ENCODE measurements around the gene FBXO21.

FBXO21 gene

GRCh38 chr12:117124421-117125271 lies 65.6 kb downstream of the FBXO21 start:
- no peak overlapping the region for H3K27ac ChIP-seq
- TF ChIP-seq CTCF (IDR thresholded peaks at IDR 0.05), result no peak
- no peak for TF ChIP-seq ZFX (IDR thresholded peaks at IDR 0.05; ENCODE audit: borderline replicate concordance)

- TF ChIP-seq CTCF (IDR thresholded peaks at IDR 0.05) (no peak), ZFX (IDR thresholded peaks at IDR 0.05; ENCODE audit: borderline replicate concordance) (no peak)
- H3K27ac ChIP-seq, result no peak overlapping the region
These were observed 68.8 kb downstream of the FBXO21 start for GRCh38 chr12:117121441-117121840.

GRCh38 chr12:117120787-117121186 lies 69.5 kb downstream of the FBXO21 start:
- no peak overlapping the region for H3K27ac ChIP-seq
- TF ChIP-seq CTCF (IDR thresholded peaks at IDR 0.05) (no peak), ZFX (IDR thresholded peaks at IDR 0.05; ENCODE audit: borderline replicate concordance) (no peak)

- no peak overlapping the region for H3K27ac ChIP-seq
- TF ChIP-seq CTCF (IDR thresholded peaks at IDR 0.05), result peak; percentile 92
- TF ChIP-seq ZFX (IDR thresholded peaks at IDR 0.05; ENCODE audit: borderline replicate concordance), result no peak
These were observed 70.6 kb downstream of the FBXO21 start for GRCh38 chr12:117119592-117120198.

- no peak for TF ChIP-seq ZFX (IDR thresholded peaks at IDR 0.05; ENCODE audit: borderline replicate concordance)
- no peak for TF ChIP-seq CTCF (IDR thresholded peaks at IDR 0.05)
- no peak overlapping the region for H3K27ac ChIP-seq
These were observed 71.3 kb downstream of the FBXO21 start for GRCh38 chr12:117118838-117119591.

GRCh38 chr12:117114784-117115183 lies 75.5 kb downstream of the FBXO21 start:
- TF ChIP-seq CTCF (IDR thresholded peaks at IDR 0.05) (no peak), ZFX (IDR thresholded peaks at IDR 0.05; ENCODE audit: borderline replicate concordance) (no peak)
- no peak overlapping the region for H3K27ac ChIP-seq

All from 22Rv1 (cell line).